ENCODE data around the gene HIPK3.

DNA sequence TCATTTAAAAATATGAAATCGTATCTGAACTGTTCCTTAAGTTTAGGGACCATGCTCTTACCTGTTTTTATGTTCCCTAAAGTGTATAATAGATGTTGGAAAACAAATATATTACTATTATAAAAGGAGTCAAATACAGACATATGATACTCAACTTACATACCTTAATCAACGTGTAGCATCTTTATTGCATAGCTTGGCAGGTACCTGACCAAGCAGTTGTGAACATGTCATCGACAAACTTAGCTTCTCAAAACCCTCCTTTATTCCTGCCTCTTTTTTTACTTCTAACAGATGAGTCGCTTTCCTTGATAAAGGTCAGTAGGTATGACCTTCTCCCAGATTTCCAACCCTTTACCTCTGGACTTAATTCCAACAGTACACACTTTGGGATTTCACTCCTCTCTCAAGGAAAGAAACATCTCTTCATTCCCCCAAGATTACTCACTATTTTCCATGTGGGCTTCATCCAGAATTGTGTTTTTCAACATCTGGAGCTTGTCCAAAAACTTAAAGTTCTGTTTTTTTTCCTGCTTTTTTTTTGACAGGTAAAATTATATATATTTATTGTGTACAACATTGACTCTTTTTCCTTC is 11.9 kb downstream of the HIPK3 start:
- no peak for TF ChIP-seq EZH2 (IDR thresholded peaks at IDR 0.05)
- TF ChIP-seq, protein P1, sequence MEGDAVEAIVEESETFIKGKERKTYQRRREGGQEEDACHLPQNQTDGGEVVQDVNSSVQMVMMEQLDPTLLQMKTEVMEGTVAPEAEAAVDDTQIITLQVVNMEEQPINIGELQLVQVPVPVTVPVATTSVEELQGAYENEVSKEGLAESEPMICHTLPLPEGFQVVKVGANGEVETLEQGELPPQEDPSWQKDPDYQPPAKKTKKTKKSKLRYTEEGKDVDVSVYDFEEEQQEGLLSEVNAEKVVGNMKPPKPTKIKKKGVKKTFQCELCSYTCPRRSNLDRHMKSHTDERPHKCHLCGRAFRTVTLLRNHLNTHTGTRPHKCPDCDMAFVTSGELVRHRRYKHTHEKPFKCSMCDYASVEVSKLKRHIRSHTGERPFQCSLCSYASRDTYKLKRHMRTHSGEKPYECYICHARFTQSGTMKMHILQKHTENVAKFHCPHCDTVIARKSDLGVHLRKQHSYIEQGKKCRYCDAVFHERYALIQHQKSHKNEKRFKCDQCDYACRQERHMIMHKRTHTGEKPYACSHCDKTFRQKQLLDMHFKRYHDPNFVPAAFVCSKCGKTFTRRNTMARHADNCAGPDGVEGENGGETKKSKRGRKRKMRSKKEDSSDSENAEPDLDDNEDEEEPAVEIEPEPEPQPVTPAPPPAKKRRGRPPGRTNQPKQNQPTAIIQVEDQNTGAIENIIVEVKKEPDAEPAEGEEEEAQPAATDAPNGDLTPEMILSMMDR (IDR thresholded peaks at IDR 0.05) = no peak
- TF ChIP-seq EZH2phosphoT487 (IDR thresholded peaks at IDR 0.05) = no peak
